ENCODE results near the gene ATP8A2.

- TF ChIP-seq CTCF (conservative IDR thresholded peaks at IDR 0.05; ENCODE audit: low read length) (no peak), EZH2phosphoT487 (IDR thresholded peaks at IDR 0.05; ENCODE audit: borderline replicate concordance, low read depth, low read length) (no peak)
These were observed 117.5 kb downstream of the ATP8A2 start for GRCh38 chr13:25489238-25489637.

Data from OCI-LY7 (cell line).